ENCODE data around the gene DMRT1. TPM values are rescaled to one million over a fixed set of nuclear protein-coding genes. Genes with fewer than 3 reads are reported as not detected.

DMRT1 gene
- total RNA-seq, 1 experiment from 2014 or later = not detected

DNA sequence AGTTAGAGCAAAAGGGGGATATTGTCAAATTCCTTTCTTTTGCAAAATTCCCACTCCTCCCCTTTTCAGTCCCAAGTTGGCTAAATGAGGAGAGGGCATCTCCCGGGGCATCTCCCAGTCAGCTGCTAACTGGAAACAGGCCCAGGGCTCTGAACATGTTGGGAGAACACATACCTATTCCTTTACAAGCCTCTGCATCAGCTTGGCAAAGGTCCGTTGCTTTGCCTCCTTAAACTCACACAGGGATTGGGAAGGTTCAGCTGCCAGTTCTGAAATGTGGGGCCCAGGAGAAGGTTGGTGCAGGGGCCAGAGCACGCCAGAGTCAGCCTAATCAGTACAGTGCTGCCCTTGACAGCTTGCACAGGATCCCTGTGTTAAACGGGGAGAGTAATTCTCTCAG lies 124.0 kb downstream of the DMRT1 start:
- H3K27me3 ChIP-seq (replicated peaks; ENCODE audit: insufficient read depth, low read depth, low read length, poor library complexity) = peaks cover 96% of the 10 kb centered on the region
- TF ChIP-seq EZH2 (IDR thresholded peaks at IDR 0.05; ENCODE audit: borderline replicate concordance, low read depth, low read length, poor library complexity, severe bottlenecking) = no peak
- TF ChIP-seq, protein P1, sequence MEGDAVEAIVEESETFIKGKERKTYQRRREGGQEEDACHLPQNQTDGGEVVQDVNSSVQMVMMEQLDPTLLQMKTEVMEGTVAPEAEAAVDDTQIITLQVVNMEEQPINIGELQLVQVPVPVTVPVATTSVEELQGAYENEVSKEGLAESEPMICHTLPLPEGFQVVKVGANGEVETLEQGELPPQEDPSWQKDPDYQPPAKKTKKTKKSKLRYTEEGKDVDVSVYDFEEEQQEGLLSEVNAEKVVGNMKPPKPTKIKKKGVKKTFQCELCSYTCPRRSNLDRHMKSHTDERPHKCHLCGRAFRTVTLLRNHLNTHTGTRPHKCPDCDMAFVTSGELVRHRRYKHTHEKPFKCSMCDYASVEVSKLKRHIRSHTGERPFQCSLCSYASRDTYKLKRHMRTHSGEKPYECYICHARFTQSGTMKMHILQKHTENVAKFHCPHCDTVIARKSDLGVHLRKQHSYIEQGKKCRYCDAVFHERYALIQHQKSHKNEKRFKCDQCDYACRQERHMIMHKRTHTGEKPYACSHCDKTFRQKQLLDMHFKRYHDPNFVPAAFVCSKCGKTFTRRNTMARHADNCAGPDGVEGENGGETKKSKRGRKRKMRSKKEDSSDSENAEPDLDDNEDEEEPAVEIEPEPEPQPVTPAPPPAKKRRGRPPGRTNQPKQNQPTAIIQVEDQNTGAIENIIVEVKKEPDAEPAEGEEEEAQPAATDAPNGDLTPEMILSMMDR (conservative IDR thresholded peaks at IDR 0.05; ENCODE audit: low read depth, low read length) = no peak
- intact Hi-C loops (cut with micrococcal nuclease; ENCODE audit: unreplicated experiment) = no loop called here
- H3K4me3 ChIP-seq (ENCODE audit: low read depth, low read length, poor library complexity, severe bottlenecking) = no peak overlapping the region
- no peaks in the 10 kb centered on the region for H3K36me3 ChIP-seq (ENCODE audit: insufficient read depth, low read length, poor library complexity, severe bottlenecking)
- H3K27ac ChIP-seq (ENCODE audit: low read depth, low read length, poor library complexity, severe bottlenecking) = no peak overlapping the region
- DNase-seq (ENCODE audit: low spot score) = no peak
- H3K9me3 ChIP-seq (ENCODE audit: low read depth, low read length, poor library complexity, severe bottlenecking) = no peaks in the 10 kb centered on the region
- no peaks in the 10 kb centered on the region for H3K4me1 ChIP-seq (ENCODE audit: insufficient read depth, low read length, poor library complexity, severe bottlenecking)
- ChIA-PET CTCF (no interaction called here), POLR2A (ENCODE audit: low non-redundant PET) (no interaction called here)
- BruUV-seq (replicated peaks) = no TSS peak

DNA sequence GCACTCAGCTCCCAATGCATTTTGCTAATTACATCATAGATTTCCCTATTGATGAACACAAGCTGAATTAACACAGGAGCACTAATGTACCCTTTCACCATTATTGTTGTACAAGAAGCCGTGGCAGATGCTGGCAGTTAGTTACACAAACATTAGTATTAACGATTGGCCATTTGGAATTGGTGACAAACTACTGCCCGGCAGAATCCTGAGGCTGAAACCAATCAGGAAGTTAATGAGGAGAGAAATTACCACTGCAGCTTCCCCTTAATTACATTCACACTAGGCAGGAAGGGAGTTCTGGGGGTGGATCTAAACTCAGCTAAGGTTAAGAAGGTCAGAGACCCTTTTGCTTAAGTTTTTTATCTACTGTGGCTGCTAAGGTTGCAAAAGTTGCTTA lies 125.4 kb downstream of the DMRT1 start:
- DNase-seq (ENCODE audit: low spot score) = no peak
- Histone ChIP-seq H3K4me3 (ENCODE audit: low read depth, low read length, poor library complexity, severe bottlenecking) (no peak overlapping the region), H3K4me1 (ENCODE audit: insufficient read depth, low read length, poor library complexity, severe bottlenecking) (no peaks in the 10 kb centered on the region), H3K9me3 (ENCODE audit: low read depth, low read length, poor library complexity, severe bottlenecking) (no peaks in the 10 kb centered on the region), H3K36me3 (ENCODE audit: insufficient read depth, low read length, poor library complexity, severe bottlenecking) (no peaks in the 10 kb centered on the region), H3K27me3 (replicated peaks; ENCODE audit: insufficient read depth, low read depth, low read length, poor library complexity) (peaks cover 100% of the 10 kb centered on the region), H3K27ac (ENCODE audit: low read depth, low read length, poor library complexity, severe bottlenecking) (no peak overlapping the region)
- CTCF ChIA-PET = no interaction called here
- POLR2A ChIA-PET (ENCODE audit: low non-redundant PET) = no interaction called here
- no TSS peak for BruUV-seq (replicated peaks)
- TF ChIP-seq, protein P1 (conservative IDR thresholded peaks at IDR 0.05; ENCODE audit: low read depth, low read length) = no peak
- TF ChIP-seq EZH2 (IDR thresholded peaks at IDR 0.05; ENCODE audit: borderline replicate concordance, low read depth, low read length, poor library complexity, severe bottlenecking) = no peak
- intact Hi-C loops (cut with micrococcal nuclease; ENCODE audit: unreplicated experiment) = no loop called here

DNA sequence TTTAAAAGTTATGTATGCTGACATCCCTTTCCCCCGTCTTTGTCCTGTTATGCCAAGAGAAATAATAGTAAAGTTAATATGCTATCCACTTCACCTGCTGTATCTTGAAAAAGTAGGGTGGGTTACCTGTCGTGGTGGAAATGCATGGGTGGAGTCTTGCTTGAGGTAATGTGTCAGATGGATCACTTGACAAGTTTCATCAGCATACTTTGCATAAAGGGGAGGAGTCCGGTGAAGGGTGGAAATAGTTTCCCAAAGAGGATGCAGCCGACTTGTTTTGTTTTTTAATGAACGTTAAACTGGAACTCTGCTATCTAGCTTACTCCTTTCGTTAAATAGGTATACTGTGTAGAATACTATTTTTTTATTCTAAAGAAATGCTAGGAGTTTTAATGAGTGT lies 125.9 kb downstream of the DMRT1 start:
- H3K36me3 ChIP-seq (ENCODE audit: insufficient read depth, low read length, poor library complexity, severe bottlenecking) = no peaks in the 10 kb centered on the region
- ChIA-PET CTCF (no interaction called here), POLR2A (ENCODE audit: low non-redundant PET) (no interaction called here)
- no peak overlapping the region for H3K4me3 ChIP-seq (ENCODE audit: low read depth, low read length, poor library complexity, severe bottlenecking)
- no peak overlapping the region for H3K27ac ChIP-seq (ENCODE audit: low read depth, low read length, poor library complexity, severe bottlenecking)
- H3K4me1 ChIP-seq (ENCODE audit: insufficient read depth, low read length, poor library complexity, severe bottlenecking) = no peaks in the 10 kb centered on the region
- no peaks in the 10 kb centered on the region for H3K9me3 ChIP-seq (ENCODE audit: low read depth, low read length, poor library complexity, severe bottlenecking)
- intact Hi-C loops (cut with micrococcal nuclease; ENCODE audit: unreplicated experiment) = no loop called here
- BruUV-seq (replicated peaks) = no TSS peak
- H3K27me3 ChIP-seq (replicated peaks; ENCODE audit: insufficient read depth, low read depth, low read length, poor library complexity) = peaks cover 100% of the 10 kb centered on the region
- no peak for TF ChIP-seq EZH2 (IDR thresholded peaks at IDR 0.05; ENCODE audit: borderline replicate concordance, low read depth, low read length, poor library complexity, severe bottlenecking)
- TF ChIP-seq, protein P1 (conservative IDR thresholded peaks at IDR 0.05; ENCODE audit: low read depth, low read length) = no peak
- DNase-seq (ENCODE audit: low spot score) = no peak

Measured in A673 (cell line).